OCI-M2 (cell line): ENCODE data around the gene RFC2.
"Not testable (repeated sequence)": the region's sequence is repeated elsewhere in the genome, so short reads cannot be mapped to it uniquely, and the experiment has no call there.

Experiments
- DNase-seq: peaks from one replicate; lab custom pipeline; 2025; ENCODE audit not compliant: unreplicated experiment; lab: John Stamatoyannopoulos, UW

Gene RFC2

GRCh38 chr7:74252893-74253292, 1.3 kb downstream of the RFC2 start:
- no peak for DNase-seq

GRCh38 chr7:74249058-74249457, 5.1 kb downstream of the RFC2 start:
- DNase-seq = not testable (repeated sequence)

- DNase-seq = no peak
These were observed 6.0 kb downstream of the RFC2 start for GRCh38 chr7:74248156-74248555.

DNA sequence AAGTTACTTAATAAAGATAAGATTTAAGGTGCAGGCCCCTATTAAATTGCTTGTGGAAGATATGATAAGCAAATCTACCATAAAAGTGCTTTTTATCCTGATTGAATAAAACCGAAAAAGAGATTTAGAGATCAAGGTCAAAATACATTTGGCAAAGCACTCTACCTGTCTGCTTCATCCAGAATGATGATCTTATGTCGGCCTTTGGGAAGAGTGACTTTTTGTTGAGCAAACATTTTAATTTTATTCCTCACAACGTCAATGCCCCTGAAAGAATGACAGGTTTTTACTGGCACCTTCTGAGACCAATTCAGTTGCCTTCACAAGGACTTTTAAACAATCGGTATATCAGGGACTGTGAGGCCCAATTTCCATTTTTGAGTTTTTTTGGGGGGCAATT, 7.7 kb downstream of the RFC2 start:
- no peak for DNase-seq

- DNase-seq = no peak
These were observed 12.1 kb downstream of the RFC2 start for GRCh38 chr7:74242122-74242443.

DNA sequence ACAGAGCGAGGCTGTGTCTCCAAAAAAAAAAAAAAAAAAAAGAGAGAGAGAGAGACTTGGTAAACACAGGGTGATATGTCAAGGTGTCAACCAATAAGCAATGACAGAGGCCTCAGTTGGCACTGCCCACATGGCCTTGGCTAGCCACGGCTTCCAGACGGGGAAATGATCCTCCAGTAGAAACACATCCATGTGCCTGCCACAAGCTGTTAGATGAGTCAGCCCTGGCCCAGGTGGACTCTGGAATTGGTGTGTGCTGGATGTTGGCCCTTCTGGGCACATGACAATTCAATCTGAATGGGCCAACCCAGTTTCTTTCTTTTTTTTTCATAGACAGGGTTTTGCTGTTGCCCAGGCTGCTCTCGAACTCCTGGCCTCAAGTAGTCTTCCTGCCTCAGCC, 13.7 kb downstream of the RFC2 start:
- DNase-seq = no peak

- no peak for DNase-seq
These were observed 17.9 kb downstream of the RFC2 start for GRCh38 chr7:74236284-74236683.

DNA sequence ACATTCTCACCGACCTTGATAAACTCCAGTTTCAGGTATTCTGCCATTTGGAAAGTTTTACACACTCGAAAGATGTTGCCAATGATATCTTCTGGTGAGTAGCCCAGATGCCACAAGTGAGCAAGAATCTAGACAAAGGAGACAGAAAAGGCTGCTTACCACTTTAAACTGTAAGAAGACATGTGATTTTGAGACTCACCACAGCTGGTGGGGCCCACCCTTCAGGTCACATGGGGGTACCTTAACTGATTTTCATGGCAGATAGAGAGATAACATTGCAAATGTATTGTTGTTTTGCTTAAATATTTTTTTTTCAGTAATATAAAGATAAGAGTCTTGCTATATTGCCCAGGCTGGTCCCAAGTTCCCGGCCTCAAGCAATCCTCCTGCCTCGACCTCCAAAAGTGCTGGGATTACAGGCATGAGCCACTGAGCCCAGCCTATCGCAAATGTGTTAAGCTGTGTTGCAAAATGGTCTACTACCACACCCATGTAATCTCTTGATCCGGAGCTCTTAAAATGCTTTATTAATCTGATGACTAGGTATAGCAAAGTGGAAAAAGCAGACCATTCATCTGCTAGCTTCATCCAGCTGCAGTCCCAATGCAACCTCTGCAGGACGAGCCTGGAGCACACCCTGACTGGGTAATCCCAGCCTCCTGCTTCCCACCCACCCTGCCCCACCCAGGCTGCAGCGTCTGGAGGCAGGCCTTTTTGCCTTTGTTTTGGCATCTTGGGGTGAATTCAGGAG, 18.5 kb downstream of the RFC2 start:
- DNase-seq = no peak

- no peak for DNase-seq
These were observed 20.4 kb downstream of the RFC2 start for GRCh38 chr7:74233655-74234285.

GRCh38 chr7:74231232-74231590, 23.0 kb downstream of the RFC2 start:
- DNase-seq = no peak

DNA sequence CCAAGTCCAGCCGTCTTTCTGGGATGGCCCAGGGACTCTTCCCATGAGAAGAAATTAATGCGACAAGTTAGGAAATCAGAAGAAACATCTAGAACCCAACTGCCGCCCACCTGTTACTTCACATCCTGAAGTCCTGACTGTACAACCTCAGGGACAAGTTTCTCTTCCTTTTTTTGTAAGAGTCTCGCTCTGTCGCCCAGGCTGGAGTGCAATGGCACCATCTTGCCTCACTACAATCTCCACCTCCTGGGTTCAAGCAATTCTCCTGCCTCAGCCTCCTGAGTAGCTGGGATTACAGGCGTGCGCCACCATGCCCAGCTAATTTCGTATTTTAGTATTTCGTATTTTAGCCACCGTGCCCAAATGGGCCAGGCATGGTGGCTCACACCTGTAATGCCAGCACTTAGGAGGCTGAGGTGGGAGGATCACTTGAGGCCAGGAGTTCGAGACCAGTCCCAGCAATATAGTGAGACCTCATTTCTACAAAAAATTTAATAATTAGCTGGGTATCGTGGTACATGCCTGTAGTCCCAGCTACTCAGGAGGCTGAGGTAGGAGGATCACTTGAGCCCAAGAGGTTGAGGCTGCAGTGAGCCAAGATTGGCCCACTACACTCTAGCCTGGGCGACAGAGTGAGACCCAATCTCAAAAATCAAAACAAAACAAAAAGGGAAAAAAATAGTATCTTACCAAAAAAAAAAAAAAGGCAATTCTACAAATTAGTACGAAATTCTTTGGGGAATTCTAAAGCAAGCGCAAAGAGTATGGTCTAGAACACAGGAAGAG, 23.6 kb downstream of the RFC2 start:
- DNase-seq = no peak

DNA sequence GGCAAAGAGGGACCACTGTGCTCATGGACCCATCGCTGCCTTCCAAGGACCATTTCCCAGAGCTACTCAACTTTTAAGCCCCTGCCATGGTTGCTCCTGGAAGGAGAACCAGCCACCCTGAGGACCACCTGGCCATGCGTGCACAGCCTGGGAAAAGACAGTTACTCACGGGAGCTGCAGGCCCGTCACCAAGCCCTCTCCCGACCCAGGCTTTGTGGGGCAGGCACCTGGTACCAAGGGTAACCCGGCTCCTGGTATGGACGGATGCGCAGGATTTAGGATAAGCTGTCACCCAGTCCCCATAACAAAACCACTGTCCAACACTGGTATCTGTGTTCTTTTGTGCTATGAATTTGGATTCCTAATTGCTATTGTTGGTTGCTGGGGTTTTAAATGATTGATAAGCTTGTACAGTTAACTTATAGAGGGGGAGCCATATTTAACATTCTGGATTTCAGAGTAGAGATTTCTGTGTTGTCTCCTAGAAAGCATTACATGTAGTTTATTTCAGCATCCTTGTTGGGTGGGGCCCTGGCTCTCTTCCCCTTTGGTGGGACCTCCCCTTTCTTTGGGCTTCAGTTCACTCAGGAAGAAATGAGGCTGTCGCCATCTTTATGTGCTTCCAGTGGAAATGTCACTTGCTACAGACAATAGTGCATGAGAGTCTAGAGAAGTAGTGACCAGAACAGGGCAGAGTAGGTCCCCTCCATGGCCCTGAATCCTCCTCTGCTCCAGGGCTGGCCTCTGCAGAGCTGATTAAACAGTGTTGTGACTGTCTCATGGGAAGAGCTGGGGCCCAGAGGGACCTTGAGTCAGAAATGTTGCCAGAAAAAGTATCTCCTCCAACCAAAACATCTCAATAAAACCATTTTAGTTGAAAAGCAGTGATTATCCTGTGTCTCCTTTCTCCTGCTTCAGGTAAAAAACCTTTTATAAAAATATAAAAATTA, 25.0 kb downstream of the RFC2 start:
- no peak for DNase-seq

DNA sequence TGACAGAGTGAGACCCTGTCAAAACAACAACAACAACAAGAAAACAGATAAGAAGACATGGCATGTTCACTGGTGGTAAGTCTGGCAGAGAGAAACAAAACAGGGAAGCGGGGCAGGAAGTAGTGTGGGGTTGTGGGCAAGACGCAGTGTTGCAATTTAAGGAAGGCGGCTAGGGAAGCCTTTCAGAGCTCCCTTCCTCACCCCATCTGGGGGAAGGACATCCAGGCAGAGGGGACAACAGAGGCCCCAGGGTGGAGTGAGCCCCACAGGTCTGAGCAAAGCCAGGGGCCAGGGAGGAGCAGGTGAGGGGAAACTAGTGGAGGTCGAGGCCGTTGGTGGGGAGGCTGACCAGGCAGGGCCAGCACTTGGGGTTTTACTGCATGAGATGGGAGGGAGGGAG, 27.6 kb downstream of the RFC2 start:
- no peak for DNase-seq

GRCh38 chr7:74225400-74225799, 28.8 kb downstream of the RFC2 start:
- no peak for DNase-seq

- DNase-seq = not testable (repeated sequence)
These were observed 29.3 kb downstream of the RFC2 start for GRCh38 chr7:74224907-74225306.

DNA sequence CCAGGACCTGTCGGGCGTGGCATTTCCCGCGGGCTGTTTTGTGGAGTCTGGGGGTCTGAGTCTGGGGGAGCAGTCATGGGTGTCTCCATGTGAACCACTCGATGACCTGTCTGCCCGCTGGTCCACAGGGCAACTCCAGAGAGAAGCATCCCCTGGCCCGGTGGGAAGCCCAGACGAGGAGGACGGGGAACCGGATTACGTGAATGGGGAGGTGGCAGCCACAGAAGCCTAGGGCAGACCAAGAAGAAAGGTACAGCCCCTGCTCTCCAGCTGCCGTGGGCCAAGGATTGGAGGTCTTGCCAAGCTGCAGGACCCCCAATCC, 29.7 kb downstream of the RFC2 start:
- DNase-seq = no peak

GRCh38 chr7:74223711-74224510, 30.3 kb downstream of the RFC2 start:
- no peak for DNase-seq

GRCh38 chr7:74222851-74223710, 31.1 kb downstream of the RFC2 start:
- no peak for DNase-seq

DNA sequence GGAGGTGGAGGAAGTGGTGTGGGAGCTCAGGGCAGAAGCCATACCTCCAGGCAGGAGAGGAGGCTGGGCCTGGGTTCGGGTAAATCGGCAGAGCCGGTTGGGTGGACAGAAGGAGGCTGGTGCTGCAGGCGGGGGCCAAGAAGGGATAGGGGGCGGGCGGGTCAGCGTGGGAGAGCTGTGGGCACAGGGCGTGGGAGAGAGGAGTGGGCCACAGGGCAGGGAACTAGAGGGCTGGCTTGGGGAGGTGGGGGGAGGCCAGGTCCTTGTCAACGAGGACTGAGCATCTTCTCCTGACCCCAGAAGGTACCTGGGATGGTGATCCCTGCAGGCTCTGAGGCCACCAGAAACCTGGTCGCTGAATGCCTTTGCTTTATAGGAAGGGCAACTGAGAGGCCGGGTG, 32.5 kb downstream of the RFC2 start:
- DNase-seq = no peak

DNA sequence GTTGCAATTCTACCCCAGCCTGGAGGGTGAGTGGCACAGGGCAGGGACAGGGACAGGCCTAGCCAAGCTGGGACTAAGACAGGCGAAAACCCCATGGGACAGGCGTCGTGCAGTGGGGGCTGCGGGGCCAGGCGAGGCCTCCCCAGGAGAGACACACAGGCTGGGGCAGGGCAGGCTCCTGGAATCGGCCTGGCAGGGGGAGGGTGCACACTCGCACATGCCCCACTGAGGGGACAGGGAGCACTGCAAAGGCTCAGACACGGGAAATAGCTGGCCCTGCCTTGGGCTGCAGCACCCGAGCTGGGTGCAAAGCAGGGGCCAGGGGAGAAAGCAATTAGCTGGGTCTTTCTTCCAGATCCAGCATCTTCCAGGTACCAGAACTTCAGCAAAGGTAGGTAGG, 34.0 kb downstream of the RFC2 start:
- no peak for DNase-seq
